GM21423 (cell line): ENCODE results near the gene ZNF436.

Experiments
- ATAC-seq: cut with Tn5 transposase; IDR thresholded peaks from one replicate; pipeline ENCODE4 v1.9.1; 2021; ENCODE audit warnings: mild to moderate bottlenecking, moderate library complexity; ENCODE audit not compliant: unreplicated experiment

Gene ZNF436

GRCh38 chr1:23369335-23370013 is at the start of gene ZNF436:
TSS of gene ZNF436 (minus strand) at chr1:23369836. CDS start at chr1:23368005, 1,831 bp downstream.
- no peak for ATAC-seq

- no peak for ATAC-seq
Observed at GRCh38 chr1:23419180-23419579, 49.5 kb upstream of the ZNF436 start.

DNA sequence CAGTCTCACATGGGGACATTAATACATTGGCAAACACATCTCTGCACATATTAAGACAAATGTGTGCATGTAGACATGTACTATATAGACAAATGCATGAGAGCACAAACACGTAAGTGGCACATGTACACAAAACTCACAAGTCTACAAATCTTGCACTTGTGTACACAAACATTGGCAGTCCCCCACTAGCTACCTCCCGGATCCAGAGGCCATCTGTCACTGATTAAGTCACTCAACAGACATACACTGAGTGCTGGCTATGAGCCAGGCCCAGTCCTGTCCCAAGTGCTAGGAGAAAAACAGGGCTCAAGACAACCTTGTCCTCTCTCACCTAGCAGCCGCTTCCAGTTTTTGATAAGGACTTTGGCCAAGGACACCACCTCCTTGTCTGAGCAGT is 47.9 kb upstream of the ZNF436 start:
- ATAC-seq: no peak

GRCh38 chr1:23416964-23417363 is 47.3 kb upstream of the ZNF436 start:
- ATAC-seq: no peak

- ATAC-seq: no peak
Observed at GRCh38 chr1:23408797-23409290, 39.2 kb upstream of the ZNF436 start.

GRCh38 chr1:23407016-23407630 is 37.5 kb upstream of the ZNF436 start:
- ATAC-seq: no peak

DNA sequence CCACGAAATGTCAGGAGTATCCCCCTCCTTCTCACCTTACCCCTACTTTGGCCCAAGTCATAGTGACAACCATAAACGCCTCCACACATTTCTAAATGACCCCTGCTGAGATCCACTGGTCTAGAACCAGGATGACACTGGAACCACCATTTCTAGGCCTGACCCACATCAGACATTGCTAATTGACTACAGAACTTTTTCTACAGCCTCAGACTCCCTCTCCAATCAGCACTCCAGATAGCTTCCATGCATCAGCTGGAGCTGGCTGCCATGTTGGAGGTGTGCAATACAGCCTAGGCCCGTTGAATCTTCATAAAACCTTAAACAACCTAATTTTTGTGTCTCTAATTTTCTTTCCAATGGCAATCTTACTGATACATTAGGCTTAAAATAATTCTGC is 36.3 kb upstream of the ZNF436 start:
- no peak for ATAC-seq

DNA sequence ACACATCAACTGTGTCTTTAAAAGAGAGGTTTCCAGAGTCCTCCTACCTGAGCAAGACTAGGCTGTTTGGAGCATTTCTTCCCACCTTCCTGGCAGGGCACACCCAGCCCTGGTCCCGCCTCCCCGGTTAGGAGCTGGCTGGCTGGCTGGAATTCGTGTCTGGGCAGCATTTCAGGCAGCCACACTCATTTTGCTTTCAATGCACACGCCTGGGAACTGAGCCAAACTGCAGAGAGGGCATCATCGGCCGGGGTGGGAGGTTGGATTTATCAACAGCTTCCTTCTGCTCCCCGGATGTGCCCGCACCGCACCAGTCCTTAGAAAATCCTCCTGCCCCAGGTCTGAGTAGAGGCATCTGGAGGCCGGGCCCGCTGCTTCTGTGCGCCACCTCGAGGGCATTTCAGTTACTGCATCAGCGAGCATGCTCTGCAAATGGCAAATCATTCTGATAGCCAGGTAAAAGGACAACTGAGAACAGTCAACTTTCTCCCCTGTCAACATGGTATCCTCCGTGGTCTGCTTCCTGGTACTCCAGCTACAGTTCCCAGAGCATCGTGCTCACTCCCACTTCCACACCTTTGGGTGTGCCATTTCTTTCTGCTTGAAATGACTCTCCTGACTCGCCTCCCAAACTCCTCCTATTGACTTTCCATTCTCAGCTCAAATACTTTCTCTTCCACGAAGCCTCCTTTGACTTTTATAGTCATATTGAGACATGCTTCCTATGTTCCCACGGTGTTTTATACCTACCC is 34.3 kb upstream of the ZNF436 start:
- ATAC-seq: no peak

DNA sequence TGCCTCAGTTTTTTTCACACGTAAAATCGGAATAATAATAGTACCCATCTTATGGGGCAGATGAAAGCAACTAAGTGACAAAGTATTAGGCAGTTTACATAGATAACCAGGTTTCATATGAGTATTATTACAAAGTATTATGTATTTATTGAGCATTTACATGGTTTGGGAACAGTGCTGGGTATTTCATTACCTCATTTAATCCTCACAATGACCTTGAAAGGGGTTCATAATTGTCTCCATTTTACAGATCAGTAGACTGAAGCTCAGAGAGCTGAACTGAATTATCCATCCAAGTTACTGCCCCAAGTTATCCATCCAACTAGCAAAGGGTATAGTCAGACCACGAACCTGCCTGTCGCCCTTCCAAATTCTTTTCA is 33.7 kb upstream of the ZNF436 start:
- no peak for ATAC-seq

GRCh38 chr1:23403038-23403336 is 33.4 kb upstream of the ZNF436 start:
- no peak for ATAC-seq

- no peak for ATAC-seq
Observed at GRCh38 chr1:23402286-23403037, 32.8 kb upstream of the ZNF436 start.

- no peak for ATAC-seq
Observed at GRCh38 chr1:23401313-23401712, 31.7 kb upstream of the ZNF436 start.

DNA sequence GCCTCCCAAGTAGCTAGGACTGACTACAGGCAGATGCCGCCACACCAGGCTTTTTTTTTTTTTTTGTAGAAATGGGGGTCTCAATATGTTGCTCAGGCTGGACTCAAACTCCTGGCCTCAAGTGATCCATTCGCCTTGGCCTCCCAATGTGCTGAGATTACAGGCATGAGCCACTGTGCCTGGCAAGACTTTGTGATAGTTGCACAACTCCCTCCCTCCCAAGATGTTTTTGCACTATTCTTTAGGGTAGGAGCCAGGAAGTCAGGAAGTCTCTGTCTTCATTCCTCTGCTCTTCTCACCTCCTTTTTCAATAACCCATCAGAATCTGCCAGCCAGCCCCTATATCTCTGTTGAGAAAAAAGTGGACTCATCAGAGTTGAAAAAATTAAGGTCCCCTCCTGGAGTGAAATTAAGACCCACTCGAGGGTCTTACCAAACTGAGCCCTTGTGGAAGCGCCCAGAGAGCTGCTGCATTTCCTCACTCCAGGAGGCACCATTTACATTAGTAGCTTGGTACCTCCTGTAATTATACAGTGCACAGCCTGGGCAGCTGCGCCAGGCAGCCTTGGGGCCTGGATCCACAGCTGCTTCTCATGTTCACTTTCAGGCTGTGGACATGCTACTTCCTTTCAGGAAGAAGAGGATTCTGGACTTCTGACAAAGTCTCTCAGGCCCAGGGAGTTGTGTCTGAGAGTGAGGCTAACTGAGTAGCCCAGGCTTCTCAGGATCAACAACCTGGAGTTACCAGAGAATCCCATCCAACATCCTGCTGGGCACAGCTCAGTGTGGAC is 30.9 kb upstream of the ZNF436 start:
- no peak for ATAC-seq

DNA sequence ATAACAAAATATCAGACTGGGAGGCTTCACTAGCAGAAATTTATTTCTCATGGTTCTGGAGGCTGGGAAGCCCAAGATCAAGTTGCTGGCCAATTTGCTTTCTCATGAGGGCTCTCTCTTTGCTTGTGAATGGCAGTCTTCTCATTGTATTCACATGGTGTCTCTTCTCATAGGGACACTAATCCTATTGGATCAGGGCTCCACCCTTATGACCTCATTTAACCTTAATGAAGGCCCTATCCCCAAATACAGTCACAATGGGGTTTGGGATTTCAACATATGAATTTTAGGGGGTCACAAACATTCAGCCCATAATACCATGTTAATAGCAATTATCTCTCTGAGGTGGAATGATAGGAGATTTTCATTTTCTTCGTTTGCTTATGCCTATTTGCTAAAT is 29.6 kb upstream of the ZNF436 start:
- no peak for ATAC-seq

- ATAC-seq: no peak
Observed at GRCh38 chr1:23397908-23398307, 28.3 kb upstream of the ZNF436 start.

DNA sequence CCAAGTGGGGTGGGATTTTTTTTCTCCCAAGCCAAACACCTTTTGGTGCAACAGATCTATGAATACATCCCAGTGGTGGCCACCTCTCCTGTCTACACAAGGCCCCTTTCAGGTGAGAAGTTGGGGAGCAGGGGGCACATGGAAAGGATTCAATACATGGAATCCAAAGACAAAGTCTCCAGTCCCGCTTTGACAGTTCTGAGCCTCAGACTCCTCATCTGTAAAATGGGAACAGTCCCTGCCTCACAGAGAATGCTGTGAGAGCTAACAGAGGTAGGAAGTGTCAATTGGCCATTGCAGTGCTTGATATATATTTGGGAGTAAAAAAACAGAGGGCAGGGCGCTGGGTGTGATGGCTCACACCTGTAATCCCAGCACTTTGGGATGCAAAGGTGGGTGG is 26.7 kb upstream of the ZNF436 start:
- ATAC-seq: no peak

- no peak for ATAC-seq
Observed at GRCh38 chr1:23395849-23396248, 26.2 kb upstream of the ZNF436 start.

- ATAC-seq: no peak
Observed at GRCh38 chr1:23395154-23395724, 25.6 kb upstream of the ZNF436 start.

DNA sequence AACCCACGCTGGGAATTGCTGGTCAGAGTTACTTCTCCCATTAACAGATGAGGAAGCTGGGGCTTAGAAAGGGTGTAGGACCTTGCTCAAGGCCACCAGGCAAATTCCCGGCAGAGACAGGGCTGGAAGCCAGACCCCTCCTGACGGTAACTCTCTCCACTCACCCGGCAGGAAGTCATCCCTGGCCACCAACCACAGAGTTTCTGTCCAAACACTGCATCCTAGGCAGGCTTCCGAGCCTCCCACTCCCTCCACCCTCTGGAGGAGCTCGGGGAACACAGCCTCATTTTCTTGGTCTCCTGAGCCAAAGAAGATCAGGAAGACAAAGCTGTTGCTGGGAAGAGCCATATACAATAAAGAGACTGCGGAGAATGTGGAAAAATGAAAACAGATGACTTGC is 25.0 kb upstream of the ZNF436 start:
- no peak for ATAC-seq

GRCh38 chr1:23394181-23394580 is 24.5 kb upstream of the ZNF436 start:
- no peak for ATAC-seq
